Suprapubic skin (tissue), 4 donors: ENCODE measurements around the gene MED29. TPM values are rescaled to one million over a fixed set of nuclear protein-coding genes. Genes with fewer than 3 reads are reported as not detected.

Source experiments
- DNase-seq, 2 donors: peaks; one replicate each; pipeline ENCODE4 v3.0.0-alpha.2; 2019; ENCODE audit warnings: low spot score in 2 of 2
- H3K27ac ChIP-seq: fragments of 200-600 bp; sonication (generic); one replicate; pipeline ENCODE4 v1.5.1; 2019
- H3K27me3 ChIP-seq: fragments of 200-600 bp; sonication (generic); one replicate; pipeline ENCODE4 v1.5.1; 2019
- H3K36me3 ChIP-seq: fragments of 200-600 bp; sonication (generic); one replicate; pipeline ENCODE4 v1.5.1; 2019
- H3K4me1 ChIP-seq: fragments of 200-600 bp; sonication (generic); one replicate; pipeline ENCODE4 v1.5.1; 2019
- H3K4me3 ChIP-seq: fragments of 200-600 bp; sonication (generic); one replicate; pipeline ENCODE4 v1.5.1; 2019; ENCODE audit warnings: mild to moderate bottlenecking
- H3K9me3 ChIP-seq: fragments of 200-600 bp; sonication (generic); one replicate; pipeline ENCODE4 v1.5.1; 2019
- CTCF ChIP-seq, 2 donors: fragments of 200-600 bp in 1 of 2; fragments of 450-650 bp in 1 of 2; sonication (generic) in 1 of 2; IDR thresholded peaks; one replicate each; pipeline ENCODE4 v1.5.1; 2016 to 2019; ENCODE audit warnings: antibody characterized with exemption in 2 of 2, mild to moderate bottlenecking in 1 of 2, moderate library complexity in 1 of 2
- EP300 ChIP-seq: sonication (generic); formaldehyde crosslinking; IDR thresholded peaks from one replicate; pipeline ENCODE4 v1.6.1; 2017; ENCODE audit warnings: antibody characterized with exemption
- POLR2A ChIP-seq, 2 donors: fragments of 450-650 bp; IDR thresholded peaks; one replicate each; pipeline ENCODE4 v1.6.1; 2017; ENCODE audit warnings: antibody characterized with exemption in 2 of 2, mild to moderate bottlenecking in 2 of 2, moderate library complexity in 2 of 2
- POLR2AphosphoS5 ChIP-seq, 3 donors: sonication (generic); formaldehyde crosslinking; IDR thresholded peaks; one replicate each; pipeline ENCODE4 v1.6.1; 2017; ENCODE audit warnings: antibody characterized with exemption in 3 of 3
- WGBS: methylation state at CpG from one replicate; pipeline ENCODE4 v1.1.5; 2018; 5-methylcytosine and 5-hydroxymethylcytosine counted together
- total RNA-seq, 4 donors: library from RNA; depleted of rRNA; stranded (reverse); fragments of >200 nt; gene quantifications; one replicate each; pipeline ENCODE4 v1.1.0, GENCODE V29; 2016

The MED29 gene
- total RNA-seq, 4 donors from 2014 or later: 36.3 to 57.8 (median 48.0) TPM

DNA sequence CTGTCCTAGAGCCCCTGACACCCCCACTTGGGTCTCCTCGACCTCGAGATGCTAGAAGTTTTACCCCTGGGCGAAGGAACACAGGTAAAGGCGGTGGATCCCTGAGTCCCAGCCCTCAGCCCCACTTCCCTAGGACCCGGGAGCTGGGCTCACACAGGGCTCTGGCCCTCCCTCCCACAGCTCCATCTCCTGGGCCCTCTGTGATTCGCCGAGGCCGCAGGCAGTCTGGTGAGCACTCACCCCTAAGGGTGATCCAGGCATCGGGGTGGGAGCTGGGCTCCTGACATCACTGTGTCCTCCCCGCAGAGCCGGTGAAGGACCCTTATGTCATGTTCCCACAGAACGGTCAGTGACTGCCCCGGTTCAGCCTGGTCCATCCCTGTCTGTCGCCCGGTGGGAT is 29.6 kb downstream of the MED29 start:
- peaks cover 61% of the 10 kb centered on the region for H3K36me3 ChIP-seq
- H3K4me1 ChIP-seq: no peaks in the 10 kb centered on the region
- H3K9me3 ChIP-seq: no peaks in the 10 kb centered on the region
- H3K27ac ChIP-seq: no peak overlapping the region
- no peak overlapping the region for H3K4me3 ChIP-seq
- no peaks in the 10 kb centered on the region for H3K27me3 ChIP-seq
- whole genome bisulfite sequencing: 89% methylated on average over 8 of the region's 15 CpGs
- no peak for TF ChIP-seq EP300
- DNase-seq: no peak

- H3K4me1 ChIP-seq: no peaks in the 10 kb centered on the region
- TF ChIP-seq POLR2A (IDR thresholded peaks at IDR 0.05): no peak
- TF ChIP-seq POLR2AphosphoS5 (IDR thresholded peaks at IDR 0.05): no peak
- TF ChIP-seq CTCF (IDR thresholded peaks at IDR 0.05): no peak
- no peak for TF ChIP-seq EP300
- peaks cover 61% of the 10 kb centered on the region for H3K36me3 ChIP-seq
- H3K27me3 ChIP-seq: no peaks in the 10 kb centered on the region
- no peak overlapping the region for H3K27ac ChIP-seq
- no peak overlapping the region for H3K4me3 ChIP-seq
- H3K9me3 ChIP-seq: no peaks in the 10 kb centered on the region
- WGBS: 83% methylated on average over 3 of the region's 5 CpGs
- DNase-seq: no peak
Measured at GRCh38 chr19:39422020-39422419, 30.8 kb downstream of the MED29 start.

DNA sequence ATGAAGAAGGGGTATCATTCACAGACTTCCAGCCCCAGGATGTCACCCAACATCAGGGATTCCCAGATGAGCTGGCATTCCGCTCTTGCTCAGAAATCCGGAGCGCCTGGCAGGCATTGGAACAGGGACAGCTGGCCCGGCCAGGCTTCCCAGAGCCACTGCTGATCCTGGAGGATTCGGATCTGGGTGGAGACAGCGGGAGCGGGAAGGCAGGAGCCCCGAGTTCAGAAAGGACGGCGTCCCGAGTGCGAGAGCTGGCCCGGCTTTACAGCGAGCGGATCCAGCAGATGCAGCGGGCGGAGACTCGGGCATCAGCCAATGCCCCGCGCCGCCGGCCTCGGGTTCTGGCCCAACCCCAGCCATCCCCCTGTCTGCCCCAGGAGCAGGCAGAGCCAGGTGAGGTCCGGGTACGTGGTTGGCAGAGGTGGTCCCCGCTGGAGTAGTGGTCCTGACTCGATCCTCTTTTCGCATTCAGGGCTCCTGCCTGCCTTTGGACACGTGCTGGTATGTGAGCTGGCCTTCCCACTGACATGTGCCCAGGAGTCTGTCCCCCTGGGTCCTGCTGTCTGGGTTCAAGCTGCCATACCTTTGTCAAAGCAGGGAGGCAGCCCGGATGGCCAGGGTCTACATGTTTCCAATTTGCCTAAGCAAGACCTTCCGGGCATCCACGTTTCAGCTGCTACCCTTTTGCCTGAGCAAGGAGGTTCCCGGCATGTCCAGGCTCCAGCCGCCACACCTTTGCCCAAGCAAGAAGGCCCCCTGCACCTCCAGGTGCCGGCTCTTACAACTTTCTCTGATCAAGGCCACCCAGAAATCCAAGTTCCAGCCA is 32.3 kb downstream of the MED29 start:
- Histone ChIP-seq H3K4me1 (peaks cover 5% of the 10 kb centered on the region), H3K27me3 (no peaks in the 10 kb centered on the region), H3K36me3 (peaks cover 51% of the 10 kb centered on the region), H3K4me3 (no peak overlapping the region), H3K9me3 (no peaks in the 10 kb centered on the region), H3K27ac (no peak overlapping the region)
- 81% methylated on average over 34 of the region's 35 CpGs for WGBS
- no peak for TF ChIP-seq CTCF (IDR thresholded peaks at IDR 0.05)
- TF ChIP-seq POLR2AphosphoS5 (IDR thresholded peaks at IDR 0.05): no peak
- TF ChIP-seq EP300: no peak
- TF ChIP-seq POLR2A (IDR thresholded peaks at IDR 0.05): no peak
- DNase-seq: no peak

DNA sequence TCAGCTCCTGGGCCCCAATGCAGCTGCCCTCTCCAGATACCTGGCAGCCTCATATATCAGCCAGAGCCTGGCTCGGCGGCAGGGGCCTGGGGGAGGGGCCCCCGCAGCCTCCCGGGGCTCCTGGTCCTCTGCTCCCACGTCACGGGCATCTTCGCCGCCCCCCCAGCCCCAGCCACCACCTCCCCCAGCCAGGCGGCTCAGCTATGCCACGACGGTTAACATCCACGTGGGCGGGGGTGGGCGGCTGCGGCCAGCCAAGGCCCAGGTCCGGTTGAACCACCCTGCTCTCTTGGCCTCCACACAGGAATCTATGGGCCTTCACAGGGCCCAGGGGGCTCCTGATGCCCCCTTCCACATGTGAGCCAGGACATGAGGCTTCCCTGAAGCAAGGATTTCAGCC is 33.8 kb downstream of the MED29 start:
- Histone ChIP-seq H3K4me1 (peaks cover 9% of the 10 kb centered on the region), H3K4me3 (no peak overlapping the region), H3K27me3 (no peaks in the 10 kb centered on the region), H3K9me3 (no peaks in the 10 kb centered on the region), H3K27ac (no peak overlapping the region), H3K36me3 (peaks cover 45% of the 10 kb centered on the region)
- 90% methylated on average over 8 of the region's 16 CpGs for WGBS
- TF ChIP-seq POLR2AphosphoS5 (IDR thresholded peaks at IDR 0.05) (no peak), POLR2A (IDR thresholded peaks at IDR 0.05) (no peak), CTCF (IDR thresholded peaks at IDR 0.05) (no peak), EP300 (no peak)
- DNase-seq: no peak

GRCh38 chr19:39425744-39426143 is 34.6 kb downstream of the MED29 start:
- H3K36me3 ChIP-seq: peaks cover 39% of the 10 kb centered on the region
- H3K4me1 ChIP-seq: peaks cover 12% of the 10 kb centered on the region
- H3K9me3 ChIP-seq: no peaks in the 10 kb centered on the region
- no peaks in the 10 kb centered on the region for H3K27me3 ChIP-seq
- H3K4me3 ChIP-seq: no peak overlapping the region
- H3K27ac ChIP-seq: no peak overlapping the region
- no peak for DNase-seq
- no peak for TF ChIP-seq POLR2A (IDR thresholded peaks at IDR 0.05)
- TF ChIP-seq POLR2AphosphoS5 (IDR thresholded peaks at IDR 0.05): no peak
- TF ChIP-seq CTCF (IDR thresholded peaks at IDR 0.05): no peak
- TF ChIP-seq EP300: no peak
- 82% methylated on average over 7 of the region's 7 CpGs for WGBS
